C4-2B (cell line): ENCODE results near the gene SH3BP1.

Experiments
- H3K27ac ChIP-seq: fragments of 450-650 bp; 2 replicates; pipeline ENCODE4 v1.5.1; 2017
- CTCF ChIP-seq: fragments of 450-650 bp; conservative IDR thresholded peaks from 2 replicates; pipeline ENCODE4 v1.5.1; 2017; ENCODE audit warnings: mild to moderate bottlenecking
- ZFX ChIP-seq: fragments of 450-650 bp; IDR thresholded peaks from 2 replicates; pipeline ENCODE4 v1.6.1; 2017

Gene SH3BP1

GRCh38 chr22:37674248-37674647 is 34.8 kb downstream of the SH3BP1 start:
- no peak overlapping the region; the same call in 1 of the 2 replicates for H3K27ac ChIP-seq
- TF ChIP-seq CTCF (no peak), ZFX (no peak)

DNA sequence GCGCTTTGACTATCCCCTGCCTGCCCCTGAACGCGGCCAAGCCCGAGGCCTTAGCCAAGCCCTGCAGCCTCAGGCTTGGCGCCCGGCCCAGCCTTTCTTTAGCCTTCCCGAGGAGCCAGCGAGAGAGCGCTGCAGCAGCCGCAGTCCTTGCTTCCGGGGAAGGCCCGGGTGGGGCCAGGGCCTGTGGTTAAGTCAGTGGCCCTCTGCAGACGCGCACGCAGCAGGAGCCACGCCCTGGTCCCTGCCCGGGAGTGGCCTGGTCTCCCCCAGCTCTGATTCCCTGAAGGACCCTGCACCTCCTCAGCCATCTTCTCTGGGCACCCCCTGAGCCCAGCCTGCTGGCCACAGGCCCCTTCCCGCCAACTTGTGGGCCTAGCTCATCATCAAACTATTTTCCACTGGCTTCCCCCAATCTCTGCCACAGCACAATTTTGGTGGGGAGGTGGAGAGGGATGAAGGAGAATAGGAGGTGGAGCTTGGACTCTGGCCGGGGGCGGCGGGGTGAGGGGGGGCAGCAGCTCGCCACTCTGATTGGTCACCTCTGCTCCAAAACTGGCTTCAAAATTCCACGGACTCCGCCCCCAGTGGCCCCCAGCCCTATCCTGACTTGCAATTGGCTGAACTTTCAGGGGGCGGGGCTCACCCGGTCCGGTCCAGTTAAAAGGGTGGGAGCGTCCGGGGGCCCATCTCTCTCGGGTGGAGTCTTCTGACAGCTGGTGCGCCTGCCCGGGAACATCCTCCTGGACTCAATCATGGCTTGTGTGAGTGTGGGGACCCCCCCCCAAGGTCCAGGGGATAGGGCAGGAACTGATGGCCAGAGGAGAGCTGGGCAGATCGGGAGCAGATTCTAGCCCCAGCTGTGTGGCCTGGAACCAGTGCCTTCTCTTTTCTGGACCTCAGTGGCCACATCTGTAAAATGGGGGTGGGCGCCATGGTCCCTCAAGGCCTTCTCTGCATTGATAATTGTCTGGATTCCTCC is 35.8 kb downstream of the SH3BP1 start, which contains the start of gene LGALS1:
Gene LGALS1, plus strand, starts transcription at position 686 of the 979 bp plus-strand sequence. Its CDS starts 67 bp downstream, at position 753.
- TF ChIP-seq ZFX (0 out of 2 replicates have a peak, but pooled peaks have one; percentile 10), CTCF (no peak)
- H3K27ac ChIP-seq: peak within 1 kb of the TSS; percentile 22

DNA sequence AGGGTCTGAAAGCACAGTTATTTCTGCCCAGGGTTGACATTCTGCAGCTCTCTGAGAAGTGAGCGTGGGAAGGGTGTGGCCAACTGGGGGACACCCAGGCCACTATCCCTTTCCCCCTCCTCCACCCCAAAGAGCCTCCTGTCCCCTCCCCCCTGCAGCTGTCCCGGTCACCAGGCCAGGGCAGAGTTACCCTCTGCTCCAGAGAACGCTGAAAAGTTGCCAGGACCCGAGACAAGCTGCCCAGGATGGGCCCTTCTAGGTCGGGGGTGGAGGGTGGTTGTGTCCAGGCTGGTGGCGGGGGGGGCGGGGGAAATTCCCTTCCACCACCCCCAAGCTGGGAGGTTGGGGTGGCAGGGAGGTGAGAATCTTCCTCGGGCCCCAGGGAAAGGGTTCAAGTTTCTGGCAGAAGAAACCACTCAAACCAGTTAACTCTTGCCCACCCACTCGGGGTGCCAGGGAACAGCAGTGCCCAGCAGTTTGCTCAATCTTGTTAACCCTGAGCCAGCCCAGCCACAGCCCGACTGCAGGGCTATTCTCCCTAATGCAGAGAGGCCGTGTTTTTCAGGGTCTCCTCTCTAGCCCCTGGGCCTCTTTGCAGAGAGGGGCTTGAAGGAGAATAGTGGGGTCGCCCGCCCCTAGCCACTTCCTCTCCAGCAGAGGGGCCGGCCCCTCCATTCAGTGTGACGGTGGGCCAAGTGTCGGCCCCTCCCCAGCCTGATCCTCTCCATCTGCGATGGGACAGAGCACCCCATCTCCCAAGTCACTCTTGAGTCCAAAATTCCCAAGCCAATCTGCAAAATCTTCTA is 36.7 kb downstream of the SH3BP1 start:
- H3K27ac ChIP-seq: no peak overlapping the region
- no peak for TF ChIP-seq CTCF
- TF ChIP-seq ZFX: no peak

GRCh38 chr22:37676736-37677492 is 37.4 kb downstream of the SH3BP1 start:
- H3K27ac ChIP-seq: no peak overlapping the region
- TF ChIP-seq CTCF: no peak
- no peak for TF ChIP-seq ZFX

GRCh38 chr22:37677493-37677974 is 38.1 kb downstream of the SH3BP1 start:
- no peak for TF ChIP-seq CTCF
- no peak for TF ChIP-seq ZFX
- no peak overlapping the region for H3K27ac ChIP-seq

GRCh38 chr22:37678372-37678771 is 38.9 kb downstream of the SH3BP1 start:
- H3K27ac ChIP-seq: no peak overlapping the region
- TF ChIP-seq CTCF (no peak), ZFX (no peak)
